NCI-H2081 (cell line): Measurements from ENCODE around the gene SLX4IP.
"Not testable (repeated sequence)": the region's sequence is repeated elsewhere in the genome, so short reads cannot be mapped to it uniquely, and the experiment has no call there.

Experiments used
- DNase-seq, 2 experiments: peaks; one replicate each; lab custom pipeline; 2025; lab: John Stamatoyannopoulos, UW

The SLX4IP gene

GRCh38 chr20:10603971-10604864, 169.1 kb downstream of the SLX4IP start:
- DNase-seq = no peak

- no peak for DNase-seq
Measured at GRCh38 chr20:10604865-10605440, 169.8 kb downstream of the SLX4IP start.

- DNase-seq = no peak
Measured at GRCh38 chr20:10605547-10606195, 170.6 kb downstream of the SLX4IP start.

GRCh38 chr20:10609276-10609675, 174.2 kb downstream of the SLX4IP start:
- DNase-seq = no peak

- no peak for DNase-seq
Measured at GRCh38 chr20:10609770-10610169, 174.7 kb downstream of the SLX4IP start.

- DNase-seq = no peak
Measured at GRCh38 chr20:10610251-10610650, 175.1 kb downstream of the SLX4IP start.

- no peak for DNase-seq
Measured at GRCh38 chr20:10611357-10611756, 176.3 kb downstream of the SLX4IP start.

- DNase-seq = not testable (repeated sequence)
Measured at GRCh38 chr20:10613426-10613825, 178.3 kb downstream of the SLX4IP start.

- DNase-seq = no peak
Measured at GRCh38 chr20:10613911-10614310, 178.8 kb downstream of the SLX4IP start.

- DNase-seq = no peak
Measured at GRCh38 chr20:10616212-10616611, 181.1 kb downstream of the SLX4IP start.

- DNase-seq = not testable (repeated sequence)
Measured at GRCh38 chr20:10617549-10618133, 182.5 kb downstream of the SLX4IP start.

- no peak for DNase-seq
Measured at GRCh38 chr20:10618611-10619245, 183.6 kb downstream of the SLX4IP start.

- no peak for DNase-seq
Measured at GRCh38 chr20:10619427-10619826, 184.3 kb downstream of the SLX4IP start.

GRCh38 chr20:10621149-10621548, 186.0 kb downstream of the SLX4IP start:
- DNase-seq = no peak

- no peak for DNase-seq
Measured at GRCh38 chr20:10622657-10623418, 187.7 kb downstream of the SLX4IP start.

GRCh38 chr20:10625641-10626040, 190.5 kb downstream of the SLX4IP start:
- no peak for DNase-seq

GRCh38 chr20:10626896-10627295, 191.8 kb downstream of the SLX4IP start:
- no peak for DNase-seq

GRCh38 chr20:10629946-10630650, 195.0 kb downstream of the SLX4IP start:
- no peak for DNase-seq

- DNase-seq = no peak
Measured at GRCh38 chr20:10631126-10631525, 196.0 kb downstream of the SLX4IP start.

- DNase-seq = no peak
Measured at GRCh38 chr20:10632721-10633509, 197.8 kb downstream of the SLX4IP start.
